Measurements from ENCODE around the gene SLC4A8. TPM values are rescaled to one million over a fixed set of nuclear protein-coding genes. Genes with fewer than 3 reads are reported as not detected.

Gene SLC4A8
- polyA plus RNA-seq, 1 experiment = 6.6 TPM

DNA sequence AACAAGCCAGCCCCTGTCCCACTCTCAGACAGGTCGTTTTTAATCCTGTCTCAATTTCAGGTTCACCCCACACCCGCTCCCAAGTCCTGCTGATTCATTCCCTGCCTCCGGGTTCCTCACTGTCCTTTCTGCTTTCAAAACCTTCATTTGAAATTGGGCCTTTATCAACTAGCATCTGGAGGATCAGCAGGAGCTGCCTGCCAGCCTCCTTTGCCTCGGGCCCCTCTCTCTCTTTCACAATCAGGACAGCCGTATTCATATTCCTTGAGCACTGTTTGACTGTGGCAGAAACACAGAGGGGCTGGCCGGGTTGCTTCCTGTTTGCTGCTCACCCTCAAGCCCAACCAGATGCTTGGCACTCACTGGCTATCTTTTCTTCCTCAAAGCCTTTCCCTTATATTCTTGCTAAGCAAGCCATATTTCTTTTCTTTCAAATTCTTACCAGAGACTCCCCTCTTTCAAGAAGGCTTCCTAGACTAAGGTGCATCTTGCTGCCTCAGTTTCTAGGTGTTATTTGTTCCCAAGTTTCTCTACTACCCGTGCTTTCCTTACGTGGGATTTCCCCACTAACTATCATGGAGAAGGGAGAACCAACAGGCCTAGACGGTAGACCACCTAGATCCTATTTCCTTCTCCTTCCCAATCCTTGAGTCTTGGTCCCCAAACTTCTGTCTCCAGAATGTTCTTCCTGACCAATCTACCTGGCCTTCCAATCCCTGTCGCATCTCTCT lies 36.4 kb upstream of the SLC4A8 start:
- TF ChIP-seq, protein P1, sequence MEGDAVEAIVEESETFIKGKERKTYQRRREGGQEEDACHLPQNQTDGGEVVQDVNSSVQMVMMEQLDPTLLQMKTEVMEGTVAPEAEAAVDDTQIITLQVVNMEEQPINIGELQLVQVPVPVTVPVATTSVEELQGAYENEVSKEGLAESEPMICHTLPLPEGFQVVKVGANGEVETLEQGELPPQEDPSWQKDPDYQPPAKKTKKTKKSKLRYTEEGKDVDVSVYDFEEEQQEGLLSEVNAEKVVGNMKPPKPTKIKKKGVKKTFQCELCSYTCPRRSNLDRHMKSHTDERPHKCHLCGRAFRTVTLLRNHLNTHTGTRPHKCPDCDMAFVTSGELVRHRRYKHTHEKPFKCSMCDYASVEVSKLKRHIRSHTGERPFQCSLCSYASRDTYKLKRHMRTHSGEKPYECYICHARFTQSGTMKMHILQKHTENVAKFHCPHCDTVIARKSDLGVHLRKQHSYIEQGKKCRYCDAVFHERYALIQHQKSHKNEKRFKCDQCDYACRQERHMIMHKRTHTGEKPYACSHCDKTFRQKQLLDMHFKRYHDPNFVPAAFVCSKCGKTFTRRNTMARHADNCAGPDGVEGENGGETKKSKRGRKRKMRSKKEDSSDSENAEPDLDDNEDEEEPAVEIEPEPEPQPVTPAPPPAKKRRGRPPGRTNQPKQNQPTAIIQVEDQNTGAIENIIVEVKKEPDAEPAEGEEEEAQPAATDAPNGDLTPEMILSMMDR (IDR thresholded peaks at IDR 0.05; ENCODE audit: low read depth, low read length) = no peak
- H3K4me3 ChIP-seq (ENCODE audit: low read depth, low read length) = no peak overlapping the region
- CTCF ChIA-PET = no interaction called here
- POLR2A ChIA-PET = interaction anchor here (1.9 kb wide), 1 partner anchor 16 kb away, joined by 14 read pairs; no protein-coding TSS in a partner anchor
- no peaks in the 10 kb centered on the region for H3K27me3 ChIP-seq (ENCODE audit: control insufficient read depth, insufficient read depth, low read length)
- no peaks in the 10 kb centered on the region for H3K9me3 ChIP-seq (ENCODE audit: control insufficient read depth, insufficient read depth, low read length)
- peak overlapping the region; percentile 57 for H3K27ac ChIP-seq (ENCODE audit: low read depth, low read length)
- no peak for DNase-seq (ENCODE audit: low read depth, low spot score)

DNA sequence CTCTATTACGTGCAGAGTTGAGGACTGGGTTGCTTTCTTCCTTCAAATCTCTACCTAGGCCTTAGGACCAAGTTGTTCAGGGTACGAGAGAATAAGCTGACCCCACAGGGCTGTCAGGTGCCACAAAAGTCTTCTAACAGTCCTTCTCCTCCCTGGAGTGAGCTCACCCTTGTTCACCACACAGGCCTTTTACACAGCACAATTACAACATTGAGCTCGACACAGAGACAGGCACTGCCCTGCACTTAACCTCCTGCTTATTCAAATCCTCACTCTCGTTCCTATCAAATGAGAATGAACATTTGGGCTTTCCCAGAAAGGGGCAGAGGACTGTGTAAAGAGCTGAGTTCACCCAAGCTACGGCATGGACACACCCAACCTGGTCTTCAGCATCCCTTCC lies 35.8 kb upstream of the SLC4A8 start:
- no peak for DNase-seq (ENCODE audit: low read depth, low spot score)
- no peaks in the 10 kb centered on the region for H3K27me3 ChIP-seq (ENCODE audit: control insufficient read depth, insufficient read depth, low read length)
- no peaks in the 10 kb centered on the region for H3K9me3 ChIP-seq (ENCODE audit: control insufficient read depth, insufficient read depth, low read length)
- POLR2A ChIA-PET = interaction anchor here (1.9 kb wide), 1 partner anchor 17 kb away, joined by 14 read pairs; no protein-coding TSS in a partner anchor
- CTCF ChIA-PET = interaction anchor here (0.6 kb wide), 1 partner anchor 170 kb away, joined by 3 read pairs; no protein-coding TSS in a partner anchor
- TF ChIP-seq, protein P1 (IDR thresholded peaks at IDR 0.05; ENCODE audit: low read depth, low read length) = no peak
- H3K4me3 ChIP-seq (ENCODE audit: low read depth, low read length) = no peak overlapping the region
- no peak overlapping the region for H3K27ac ChIP-seq (ENCODE audit: low read depth, low read length)

DNA sequence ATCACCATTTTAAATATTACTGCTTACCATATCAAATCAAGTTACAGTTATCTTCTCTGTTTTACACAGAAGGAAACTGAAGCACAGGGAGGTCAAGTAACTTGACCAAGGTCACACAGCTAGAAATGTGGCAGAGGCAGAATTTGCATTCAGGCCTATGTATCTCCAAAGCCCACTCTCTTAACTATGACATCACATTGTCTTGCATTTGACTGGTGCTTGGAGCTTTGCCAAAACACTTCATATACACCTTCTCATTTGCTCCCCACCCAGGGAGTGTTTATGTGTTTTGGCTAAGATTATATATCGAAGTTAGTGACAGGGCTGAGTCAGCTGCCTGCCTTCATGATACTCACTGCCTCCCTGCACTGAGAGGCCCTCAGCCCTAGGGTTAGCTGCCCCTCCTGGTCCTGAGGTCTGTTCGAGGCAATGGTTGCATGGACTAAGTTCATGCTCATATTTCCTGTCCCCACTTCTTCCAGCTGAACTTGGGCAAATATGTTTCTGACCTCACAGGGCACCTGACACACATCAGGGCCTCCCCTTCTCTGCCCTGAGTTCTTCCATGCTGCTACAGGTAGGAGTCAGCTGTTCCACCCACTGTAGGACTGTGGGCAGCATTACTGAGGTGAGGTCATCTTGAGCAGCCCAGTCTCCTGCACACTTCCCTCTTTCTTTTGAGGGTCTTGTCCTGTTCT lies 35.2 kb upstream of the SLC4A8 start:
- Histone ChIP-seq H3K4me3 (ENCODE audit: low read depth, low read length) (no peak overlapping the region; the same call in 1 of the 2 replicates), H3K27ac (ENCODE audit: low read depth, low read length) (peak overlapping the region; percentile 75), H3K9me3 (ENCODE audit: control insufficient read depth, insufficient read depth, low read length) (no peaks in the 10 kb centered on the region), H3K27me3 (ENCODE audit: control insufficient read depth, insufficient read depth, low read length) (no peaks in the 10 kb centered on the region)
- POLR2A ChIA-PET = interaction anchor here (1.9 kb wide), 1 partner anchor 18 kb away, joined by 14 read pairs; no protein-coding TSS in a partner anchor
- peak; percentile 79 for DNase-seq (ENCODE audit: low read depth, low spot score)
- CTCF ChIA-PET = interaction anchor here (0.6 kb wide), 2 partner anchors 18 to 171 kb away, joined by 3 read pairs; no protein-coding TSS in a partner anchor
- TF ChIP-seq, protein P1 (IDR thresholded peaks at IDR 0.05; ENCODE audit: low read depth, low read length) = no peak

DNA sequence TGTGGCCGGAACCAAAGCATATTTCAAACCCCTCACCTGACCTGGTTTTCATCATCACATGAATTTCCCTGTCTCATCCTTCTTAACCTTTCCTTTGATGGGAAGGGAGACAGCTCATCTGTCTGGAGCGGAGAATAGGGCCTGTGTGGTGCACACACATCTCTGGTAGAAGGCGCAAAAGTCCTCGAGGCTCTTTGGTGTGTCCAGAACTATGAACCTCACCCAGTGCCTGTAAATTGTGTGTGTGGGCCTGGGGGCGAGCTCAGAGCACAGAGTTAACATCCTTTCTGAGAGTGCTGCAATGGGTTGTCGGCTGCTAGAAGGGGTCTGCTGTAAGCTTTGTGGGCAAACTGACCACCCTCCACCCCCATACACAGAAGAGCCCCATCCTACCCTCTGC lies 34.2 kb upstream of the SLC4A8 start:
- peak overlapping the region; percentile 68; the same call in 1 of the 2 replicates for H3K4me3 ChIP-seq (ENCODE audit: low read depth, low read length)
- ChIA-PET CTCF (no interaction called here), POLR2A (interaction anchor here (0.6 to 2.5 kb wide), 3 partner anchors 19 to 42 kb away, joined by 4 to 12 read pairs (median 6); no protein-coding TSS in a partner anchor)
- H3K27ac ChIP-seq (ENCODE audit: low read depth, low read length) = peak overlapping the region; percentile 39
- no peak for DNase-seq (ENCODE audit: low read depth, low spot score)
- H3K9me3 ChIP-seq (ENCODE audit: control insufficient read depth, insufficient read depth, low read length) = no peaks in the 10 kb centered on the region
- H3K27me3 ChIP-seq (ENCODE audit: control insufficient read depth, insufficient read depth, low read length) = no peaks in the 10 kb centered on the region
- TF ChIP-seq, protein P1 (IDR thresholded peaks at IDR 0.05; ENCODE audit: low read depth, low read length) = no peak
